HCT116 (cell line): ENCODE measurements around the gene COX7A1. TPM values are rescaled to one million over a fixed set of nuclear protein-coding genes. Genes with fewer than 3 reads are reported as not detected.

Source experiments
- ATAC-seq: fragments of 200-7000 bp; cut with Tn5 transposase; 2 replicates; pipeline ENCODE4 v1.9.1; 2020; ENCODE audit warnings: mild to moderate bottlenecking, moderate library complexity
- Bru-seq: library from RNA; stranded (reverse); fragments of 400-500 nt; gene quantifications from one replicate; lab custom pipeline; 2021; lab: Mats Ljungman, UMichigan
- BruChase-seq, 2 experiments: library from RNA; stranded (reverse); fragments of 400-500 nt; gene quantifications; one replicate each; lab custom pipeline; 2021; lab: Mats Ljungman, UMichigan
- BruUV-seq: library from RNA; stranded (reverse); fragments of 400-500 nt; replicated peaks from 2 replicates; lab custom pipeline; 2021; lab: Mats Ljungman, UMichigan
- CTCF ChIA-PET: fragments of 300-600 bp; sonication (Branson Sonifier 250); formaldehyde crosslinking; loops from one replicate; lab custom pipeline; 2021; ENCODE audit warnings: antibody characterized with exemption; lab: Charles Lee
- POLR2A ChIA-PET: fragments of 300-600, 350-600 bp; sonication (Branson Sonifier 250); formaldehyde crosslinking; loops from one replicate; lab custom pipeline; 2021; ENCODE audit warnings: antibody characterized with exemption; lab: Charles Lee
- RAD21 ChIA-PET, 2 experiments: fragments of 300-600 bp; sonication (Branson Sonifier 250); formaldehyde crosslinking; loops; one replicate each; lab custom pipeline; 2023; ENCODE audit warnings: low total read pairs in 2 of 2; ENCODE audit not compliant: uncharacterized antibody in 2 of 2, unreplicated experiment in 2 of 2, low non-redundant PET in 1 of 2; lab: Charles Lee
- DNase-seq: peaks from one replicate; pipeline ENCODE4 v3.0.0-alpha.2; 2010; ENCODE audit warnings: low read depth, low spot score
- H2AFZ ChIP-seq: fragments of 200-600 bp; shearing (Covaris generic), sonication (generic); 2 replicates; pipeline ENCODE4 v1.6.1; 2017; ENCODE audit warnings: low read depth, mixed run types, mixed read lengths, antibody characterized with exemption, low read length; ENCODE audit not compliant: poor library complexity, severe bottlenecking
- H3K27ac ChIP-seq: 2 replicates; pipeline ENCODE4 v1.5.1; 2012; ENCODE audit warnings: low read depth, low read length
- H3K27me3 ChIP-seq: fragments of 200-600 bp; sonication (generic); 2 replicates; pipeline ENCODE4 v1.6.1; 2016; ENCODE audit warnings: mixed run types, low read length, mixed read lengths; ENCODE audit not compliant: insufficient read depth
- H3K36me3 ChIP-seq, 2 experiments: fragments of 200-500 bp in 1 of 2; fragments of 200-600 bp in 1 of 2; sonication (Bioruptor generic) in 1 of 2; sonication (generic) in 1 of 2; 2 replicates each; pipeline versions ENCODE4 v1.5.1 to v1.6.1; 2014 to 2016; ENCODE audit warnings: low read length in 2 of 2, inconsistent platforms in 1 of 2, mixed read lengths in 1 of 2, mixed run types in 1 of 2; ENCODE audit not compliant: insufficient read depth in 2 of 2, control insufficient read depth in 1 of 2
- H3K4me1 ChIP-seq, 2 experiments: fragments of 200-600 bp in 1 of 2; sonication (generic) in 1 of 2; 2 replicates each; pipeline versions ENCODE4 v1.5.1 to v1.6.1; 2012 to 2017; ENCODE audit warnings: low read length in 2 of 2, inconsistent platforms in 1 of 2, mild to moderate bottlenecking in 1 of 2, mixed read lengths in 1 of 2, mixed run types in 1 of 2, moderate library complexity in 1 of 2; ENCODE audit not compliant: insufficient read depth in 2 of 2, control insufficient read depth in 1 of 2
- H3K4me2 ChIP-seq: fragments of 200-600 bp; sonication (generic); 2 replicates; pipeline ENCODE4 v1.6.1; 2017; ENCODE audit warnings: mixed run types, low read length, mixed read lengths
- H3K4me3 ChIP-seq, 2 experiments: fragments of 200-600 bp in 1 of 2; sonication (generic) in 1 of 2; replicated peaks in 1 of 2; 2 replicates each; pipeline ENCODE4 v1.5.1; 2011 to 2016; ENCODE audit warnings: low read length in 2 of 2, control low read depth in 1 of 2, low read depth in 1 of 2, mild to moderate bottlenecking in 1 of 2, mixed read lengths in 1 of 2, mixed run types in 1 of 2
- H3K79me2 ChIP-seq: fragments of 200-600 bp; sonication (generic); 2 replicates; pipeline ENCODE4 v1.6.1; 2017; ENCODE audit warnings: mild to moderate bottlenecking, mixed run types, low read length, moderate library complexity, mixed read lengths; ENCODE audit not compliant: insufficient read depth
- H3K9ac ChIP-seq: fragments of 200-600 bp; sonication (generic); 2 replicates; pipeline ENCODE4 v1.6.1; 2016; ENCODE audit warnings: low read length, mixed read lengths
- H3K9me2 ChIP-seq: fragments of 200-600 bp; sonication (generic), shearing (Covaris generic); 2 replicates; pipeline ENCODE4 v1.6.1; 2017; ENCODE audit warnings: mixed run types, mild to moderate bottlenecking, moderate library complexity; ENCODE audit not compliant: insufficient read depth
- H3K9me3 ChIP-seq, 2 experiments: fragments of 200-500 bp in 1 of 2; fragments of 200-600 bp in 1 of 2; sonication (Bioruptor generic) in 1 of 2; sonication (generic) in 1 of 2; 2 replicates each; pipeline ENCODE4 v1.6.1; 2014 to 2017; ENCODE audit warnings: low read length in 2 of 2, mixed read lengths in 2 of 2, inconsistent platforms in 1 of 2, low read depth in 1 of 2, mild to moderate bottlenecking in 1 of 2, mixed run types in 1 of 2, moderate library complexity in 1 of 2; ENCODE audit not compliant: control insufficient read depth in 1 of 2, insufficient read depth in 1 of 2
- H4K20me1 ChIP-seq: fragments of 200-600 bp; sonication (generic), shearing (Covaris generic); 2 replicates; pipeline ENCODE4 v1.6.1; 2017; ENCODE audit warnings: mixed run types, mild to moderate bottlenecking, moderate library complexity; ENCODE audit not compliant: insufficient read depth
- EGR1 ChIP-seq: IDR thresholded peaks from 2 replicates; pipeline ENCODE4 v1.6.1; 2012; ENCODE audit warnings: low read depth
- JUND ChIP-seq: IDR thresholded peaks from 2 replicates; pipeline ENCODE4 v1.6.1; 2012
- POLR2AphosphoS5 ChIP-seq: IDR thresholded peaks from 2 replicates; pipeline ENCODE4 v1.6.1; 2011; ENCODE audit warnings: mild to moderate bottlenecking, low read depth, low read length, moderate library complexity
- REST ChIP-seq: IDR thresholded peaks from 2 replicates; pipeline ENCODE4 v1.6.1; 2012; ENCODE audit warnings: low read depth
- TCF7L2 ChIP-seq: IDR thresholded peaks from 2 replicates; pipeline ENCODE4 v1.7.0; 2011; ENCODE audit warnings: borderline replicate concordance, inconsistent platforms; ENCODE audit not compliant: insufficient read depth, insufficient read length; ENCODE audit errors: extremely low read depth
- YY1 ChIP-seq: IDR thresholded peaks from 2 replicates; pipeline ENCODE4 v1.6.1; 2011; ENCODE audit warnings: low read length, low read depth, moderate library complexity, mild to moderate bottlenecking; ENCODE audit not compliant: insufficient replicate concordance; ENCODE audit errors: extremely low read depth
- ZNF274 ChIP-seq: fragments of 200-500 bp; sonication (Bioruptor generic); IDR thresholded peaks from 2 replicates; pipeline ENCODE4 v1.6.1; 2014; ENCODE audit warnings: mild to moderate bottlenecking, low read depth, low read length, inconsistent platforms
- intact Hi-C: fragments of 100-400 bp; cut with micrococcal nuclease; formaldehyde crosslinking; loops from 2 replicates; pipeline ENCODE4 v1.10.0; 2022
- long read RNA-seq: library from polyadenylated mRNA; unstranded; transcript quantifications from one replicate; pipeline ENCODE4 v2.0.0, GENCODE V29; 2021; ENCODE audit not compliant: unreplicated experiment
- polyA plus RNA-seq: library from polyadenylated mRNA; unstranded; fragments of >200 nt; gene quantifications from 2 replicates; pipeline ENCODE4 v1.2.1, GENCODE V29; 2012; ENCODE audit warnings: missing spikeins
- total RNA-seq: library from RNA; stranded (reverse); gene quantifications from one replicate; pipeline ENCODE4 v1.2.1, GENCODE V29; 2021; ENCODE audit not compliant: unreplicated experiment

COX7A1 gene
- not detected for total RNA-seq
- polyA plus RNA-seq: 0.24 and 0.43 TPM in 2 replicates
- Bru-seq, nascent RNA: not detected
- BruChase-seq, experiment 1, labeled RNA remaining after a 6-hour chase: not detected
- BruChase-seq, experiment 2, labeled RNA remaining after a 2-hour chase: not detected
- long read RNA-seq: 0 reads

DNA sequence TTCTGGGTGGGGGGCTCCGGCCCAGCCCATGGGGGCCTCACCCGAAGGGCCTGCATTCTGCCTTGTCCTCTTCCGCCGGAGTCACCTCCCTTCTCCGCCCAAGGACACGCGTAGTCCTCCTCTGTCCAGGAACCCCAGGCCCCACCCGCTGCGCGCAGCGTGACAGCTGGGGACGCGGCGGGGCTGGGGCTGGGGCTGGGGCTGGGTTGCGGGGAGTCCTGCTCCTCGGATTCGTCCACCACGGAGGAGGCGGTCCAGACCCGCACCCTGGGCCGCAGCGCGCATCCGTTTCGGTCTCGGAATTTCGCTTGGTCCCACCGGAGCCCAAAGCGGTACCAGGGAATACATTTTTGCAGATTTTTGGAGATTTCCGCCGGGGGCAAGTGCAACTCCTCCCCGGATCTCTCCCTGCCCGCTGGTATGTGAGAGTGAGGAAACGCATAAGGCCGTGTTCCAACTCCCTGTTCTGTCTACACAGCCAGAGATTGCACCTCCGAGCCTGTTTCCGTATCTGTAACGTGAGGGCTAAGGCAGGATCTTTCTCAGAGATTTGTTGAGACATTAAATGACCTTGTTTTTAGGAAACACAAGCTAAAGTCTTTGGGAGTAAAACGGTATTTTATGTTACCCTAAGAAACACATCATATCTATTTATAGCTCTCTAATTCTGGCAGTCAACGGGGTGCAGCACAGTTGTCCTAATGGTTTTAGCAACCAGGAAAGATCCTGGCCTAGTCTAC is at the start of gene COX7A1:
Gene COX7A1, minus strand, starts transcription at position 96 of the 740 bp plus-strand sequence. Its CDS starts 40 bp downstream, at position 56.
- Histone ChIP-seq H4K20me1 (no peaks in the 10 kb centered on the region), H3K79me2 (peaks cover 10% of the 10 kb centered on the region; the same call in 1 of the 2 replicates), H3K9me2 (no peaks in the 10 kb centered on the region), H3K9me3 (no peaks in the 10 kb centered on the region), H3K9ac (no peak within 1 kb of the TSS), H3K4me2 (no peak within 1 kb of the TSS), H3K4me1 (no peaks in the 10 kb centered on the region), H2AFZ (no peak within 1 kb of the TSS), H3K4me3 (no peak within 1 kb of the TSS), H3K27me3 (no peaks in the 10 kb centered on the region), H3K27ac (no peak within 1 kb of the TSS), H3K36me3 (peaks cover 15 to 36% of the 10 kb centered on the region in 2 experiments)
- peak; percentile 27; the same call in 1 of the 2 replicates for ATAC-seq
- BruUV-seq: no TSS peak
- RAD21 ChIA-PET: no interaction called here
- POLR2A ChIA-PET: interaction anchor here (1.4 kb wide), 1 partner anchor 8 kb away, joined by 3 read pairs; no protein-coding TSS in a partner anchor
- intact Hi-C loops: no loop called here
- TF ChIP-seq POLR2AphosphoS5 (0 out of 2 replicates have a peak, but pooled peaks have one; percentile 1), EGR1 (no peak)
- no peak for DNase-seq
- CTCF ChIA-PET: no interaction called here

DNA sequence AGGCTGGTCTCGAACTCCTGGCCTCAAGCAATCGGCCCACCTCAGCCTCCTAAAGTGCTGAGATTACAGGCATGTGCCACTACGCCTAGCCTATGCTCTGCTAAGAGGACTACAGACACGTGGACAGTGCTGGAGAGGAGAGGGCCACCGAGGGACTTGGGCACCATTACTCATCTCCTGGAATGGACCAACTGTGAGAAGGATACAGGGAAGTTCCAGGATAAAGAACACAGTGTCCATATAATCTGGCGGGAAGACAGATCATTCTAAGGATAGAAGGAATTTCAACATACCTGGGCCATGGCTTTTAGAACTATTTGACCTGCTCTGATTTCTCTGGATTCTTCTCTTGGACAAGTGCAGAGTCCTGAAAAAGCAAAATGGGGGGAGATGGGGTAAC is 49.4 kb upstream of the COX7A1 start:
- DNase-seq: no peak
- Histone ChIP-seq H3K4me1 (peaks cover 0 to under 1% of the 10 kb centered on the region in 2 experiments; a peak in 2 of 4 replicates), H3K9me3 (no peaks in the 10 kb centered on the region)
- ChIA-PET RAD21 (no interaction called here), CTCF (no interaction called here)
- intact Hi-C loops: no loop called here
- TF ChIP-seq JUND (no peak), REST (no peak), TCF7L2 (no peak), YY1 (no peak), ZNF274 (no peak), EGR1 (no peak)
- TF ChIP-seq, all 23 proteins: peak for 0
- no peaks in the 10 kb centered on the region for H4K20me1 ChIP-seq
- no peaks in the 10 kb centered on the region for H3K9me2 ChIP-seq
- POLR2A ChIA-PET: no interaction called here
- no peak overlapping the region for H3K4me3 ChIP-seq
- no TSS peak for BruUV-seq
- H3K27ac ChIP-seq: no peak overlapping the region
- ATAC-seq: no peak
- H3K27me3 ChIP-seq: no peaks in the 10 kb centered on the region
- H3K4me2 ChIP-seq: no peak overlapping the region
- no peak overlapping the region for H3K9ac ChIP-seq
- H3K36me3 ChIP-seq: no peaks in the 10 kb centered on the region
- no peak overlapping the region for H2AFZ ChIP-seq
- H3K79me2 ChIP-seq: no peaks in the 10 kb centered on the region
